Neural cell (in vitro differentiated cells): ENCODE results near the gene HIVEP1.

ENCODE experiments used
- EZH2 ChIP-seq: fragments of 200-600, 300-800 bp; shearing (Covaris generic), sonication (generic); IDR thresholded peaks from 2 replicates; pipeline ENCODE4 v1.6.1; 2014; ENCODE audit warnings: antibody characterized with exemption, low read length, borderline replicate concordance, mild to moderate bottlenecking; ENCODE audit not compliant: insufficient read depth, poor library complexity, severe bottlenecking
- MXI1 ChIP-seq: fragments of 450-650 bp; conservative IDR thresholded peaks from 2 replicates; pipeline ENCODE4 v1.6.1; 2014; ENCODE audit warnings: antibody characterized with exemption, mild to moderate bottlenecking; ENCODE audit not compliant: poor library complexity, severe bottlenecking
- TAF1 ChIP-seq: IDR thresholded peaks from 2 replicates; pipeline ENCODE4 v1.6.1; 2012; ENCODE audit warnings: low read depth
- TF ChIP-seq, protein P1 (sequence below): fragments of 450-650 bp; IDR thresholded peaks from 2 replicates; pipeline ENCODE4 v1.5.1; 2014; ENCODE audit warnings: antibody characterized with exemption, mild to moderate bottlenecking, moderate library complexity; ENCODE audit not compliant: poor library complexity, severe bottlenecking

DNA sequence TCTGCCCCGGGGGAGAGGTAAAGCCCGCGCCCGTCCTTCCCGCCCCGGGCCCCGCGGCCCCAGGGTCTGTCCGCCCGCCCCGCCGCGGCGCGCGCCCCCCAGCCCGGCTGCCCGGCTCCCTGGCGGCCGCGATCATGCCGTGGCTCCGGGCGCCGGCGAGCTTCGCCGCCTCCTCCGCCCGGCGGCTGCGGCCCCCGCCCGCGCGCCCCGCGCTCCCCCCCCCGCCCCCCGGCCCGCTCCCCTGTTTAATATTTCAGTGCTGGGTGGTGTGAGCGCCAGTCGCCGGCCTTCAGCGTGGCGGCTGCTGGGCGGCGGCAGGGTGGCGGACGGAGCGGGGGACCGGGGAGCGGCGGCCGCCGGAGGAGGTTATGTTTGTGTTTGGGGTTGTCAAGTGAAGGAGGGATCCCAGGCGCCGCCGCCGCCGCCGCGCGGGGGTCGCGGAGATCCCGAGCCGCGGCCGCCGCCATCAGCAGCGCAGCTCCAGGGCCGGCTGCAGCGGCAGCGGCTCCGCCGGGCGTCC, at the start of gene HIVEP1:
- TF ChIP-seq MXI1 (no peak), TAF1 (no peak), EZH2 (no peak)
- TF ChIP-seq, protein P1, sequence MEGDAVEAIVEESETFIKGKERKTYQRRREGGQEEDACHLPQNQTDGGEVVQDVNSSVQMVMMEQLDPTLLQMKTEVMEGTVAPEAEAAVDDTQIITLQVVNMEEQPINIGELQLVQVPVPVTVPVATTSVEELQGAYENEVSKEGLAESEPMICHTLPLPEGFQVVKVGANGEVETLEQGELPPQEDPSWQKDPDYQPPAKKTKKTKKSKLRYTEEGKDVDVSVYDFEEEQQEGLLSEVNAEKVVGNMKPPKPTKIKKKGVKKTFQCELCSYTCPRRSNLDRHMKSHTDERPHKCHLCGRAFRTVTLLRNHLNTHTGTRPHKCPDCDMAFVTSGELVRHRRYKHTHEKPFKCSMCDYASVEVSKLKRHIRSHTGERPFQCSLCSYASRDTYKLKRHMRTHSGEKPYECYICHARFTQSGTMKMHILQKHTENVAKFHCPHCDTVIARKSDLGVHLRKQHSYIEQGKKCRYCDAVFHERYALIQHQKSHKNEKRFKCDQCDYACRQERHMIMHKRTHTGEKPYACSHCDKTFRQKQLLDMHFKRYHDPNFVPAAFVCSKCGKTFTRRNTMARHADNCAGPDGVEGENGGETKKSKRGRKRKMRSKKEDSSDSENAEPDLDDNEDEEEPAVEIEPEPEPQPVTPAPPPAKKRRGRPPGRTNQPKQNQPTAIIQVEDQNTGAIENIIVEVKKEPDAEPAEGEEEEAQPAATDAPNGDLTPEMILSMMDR, result no peak
